Epithelial cell of esophagus (primary cell): ENCODE data around the gene MACROD2.

Experiments
- DNase-seq: peaks from one replicate; pipeline ENCODE4 v3.0.0; 2010; ENCODE audit warnings: low read depth
- H3K4me3 ChIP-seq: 2 replicates; pipeline ENCODE4 v1.5.1; 2011; ENCODE audit warnings: mild to moderate bottlenecking, low read length, control low read depth
- TF ChIP-seq, protein P1 (sequence below): IDR thresholded peaks from 2 replicates; pipeline ENCODE4 v1.5.1; 2011; ENCODE audit warnings: low read depth, mild to moderate bottlenecking, low read length, control low read depth, inconsistent platforms; ENCODE audit not compliant: insufficient read depth; ENCODE audit errors: missing control alignments

Gene MACROD2

DNA sequence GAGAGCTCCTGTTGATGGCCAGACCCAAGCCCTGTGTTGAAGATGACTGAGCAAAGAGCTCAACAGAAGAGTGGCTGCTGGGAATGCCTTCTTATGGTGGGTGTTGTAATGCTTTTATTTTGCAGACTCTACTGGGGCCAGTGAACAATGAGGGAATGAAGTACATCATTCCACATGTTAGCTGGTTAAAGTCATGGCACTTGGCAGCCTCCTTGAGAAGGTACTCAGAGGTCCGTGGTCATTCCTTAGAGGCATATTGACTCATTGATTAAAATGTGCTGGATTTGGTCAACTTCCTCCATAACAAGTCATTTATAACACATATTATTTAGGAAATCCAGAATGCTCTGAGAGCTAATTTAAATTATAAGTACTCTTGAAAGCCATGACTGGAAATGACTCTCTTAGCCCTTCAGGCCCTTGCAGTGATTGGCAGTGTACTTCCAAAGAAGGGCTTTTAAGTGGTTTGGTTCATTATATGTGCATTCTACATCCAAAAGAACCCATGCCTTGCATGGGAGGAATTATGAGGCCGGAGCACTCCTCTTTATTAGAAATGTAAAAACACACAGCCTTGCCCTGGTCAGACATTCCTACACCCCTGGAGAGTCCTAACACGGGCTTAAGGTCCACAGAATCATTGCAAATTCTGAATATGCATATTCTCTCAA lies 1601.0 kb downstream of the MACROD2 start:
- DNase-seq = no peak
- no peak overlapping the region for H3K4me3 ChIP-seq
- TF ChIP-seq, protein P1, sequence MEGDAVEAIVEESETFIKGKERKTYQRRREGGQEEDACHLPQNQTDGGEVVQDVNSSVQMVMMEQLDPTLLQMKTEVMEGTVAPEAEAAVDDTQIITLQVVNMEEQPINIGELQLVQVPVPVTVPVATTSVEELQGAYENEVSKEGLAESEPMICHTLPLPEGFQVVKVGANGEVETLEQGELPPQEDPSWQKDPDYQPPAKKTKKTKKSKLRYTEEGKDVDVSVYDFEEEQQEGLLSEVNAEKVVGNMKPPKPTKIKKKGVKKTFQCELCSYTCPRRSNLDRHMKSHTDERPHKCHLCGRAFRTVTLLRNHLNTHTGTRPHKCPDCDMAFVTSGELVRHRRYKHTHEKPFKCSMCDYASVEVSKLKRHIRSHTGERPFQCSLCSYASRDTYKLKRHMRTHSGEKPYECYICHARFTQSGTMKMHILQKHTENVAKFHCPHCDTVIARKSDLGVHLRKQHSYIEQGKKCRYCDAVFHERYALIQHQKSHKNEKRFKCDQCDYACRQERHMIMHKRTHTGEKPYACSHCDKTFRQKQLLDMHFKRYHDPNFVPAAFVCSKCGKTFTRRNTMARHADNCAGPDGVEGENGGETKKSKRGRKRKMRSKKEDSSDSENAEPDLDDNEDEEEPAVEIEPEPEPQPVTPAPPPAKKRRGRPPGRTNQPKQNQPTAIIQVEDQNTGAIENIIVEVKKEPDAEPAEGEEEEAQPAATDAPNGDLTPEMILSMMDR = no peak

DNA sequence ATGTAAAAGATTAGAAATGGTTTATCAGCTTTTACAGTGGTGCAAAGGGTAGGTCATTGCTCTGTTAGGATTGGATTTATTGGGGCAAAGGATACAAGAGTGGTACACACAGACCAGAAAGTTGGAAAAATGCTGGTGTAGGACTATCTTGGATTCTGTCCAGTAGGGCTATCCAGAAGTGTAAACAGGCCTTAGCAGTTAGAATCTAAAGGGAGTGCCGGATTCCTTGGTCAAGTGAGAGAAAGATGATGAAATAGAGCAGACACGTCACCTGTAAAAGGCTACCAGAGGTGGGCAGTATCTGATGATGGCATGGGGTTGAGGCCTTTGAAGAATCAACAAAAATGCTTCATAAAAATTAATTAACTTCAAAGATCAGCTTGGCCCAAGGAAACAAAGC lies 1602.0 kb downstream of the MACROD2 start:
- no peak for DNase-seq
- TF ChIP-seq, protein P1 = no peak
- H3K4me3 ChIP-seq = no peak overlapping the region

DNA sequence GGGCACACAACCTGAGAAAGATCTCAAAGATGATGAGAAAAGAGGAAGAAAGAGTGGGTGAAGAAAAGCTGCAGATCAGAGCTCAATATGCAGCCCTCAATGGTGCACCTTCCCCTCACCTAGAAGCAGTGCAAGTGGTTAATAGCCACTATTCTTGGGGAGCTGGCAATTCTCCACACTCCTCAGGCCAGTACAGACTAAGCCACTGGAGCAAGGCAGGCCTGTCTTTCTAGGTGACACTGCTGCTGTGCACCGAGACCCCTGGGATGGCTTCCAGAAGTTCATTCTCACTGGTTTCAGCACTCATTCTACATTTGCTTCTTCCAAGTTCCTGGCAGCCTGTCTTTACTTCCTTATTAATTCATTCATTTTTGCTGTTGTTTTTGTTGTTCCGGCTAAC lies 1604.6 kb downstream of the MACROD2 start:
- TF ChIP-seq, protein P1 = no peak
- DNase-seq = no peak
- no peak overlapping the region for H3K4me3 ChIP-seq

DNA sequence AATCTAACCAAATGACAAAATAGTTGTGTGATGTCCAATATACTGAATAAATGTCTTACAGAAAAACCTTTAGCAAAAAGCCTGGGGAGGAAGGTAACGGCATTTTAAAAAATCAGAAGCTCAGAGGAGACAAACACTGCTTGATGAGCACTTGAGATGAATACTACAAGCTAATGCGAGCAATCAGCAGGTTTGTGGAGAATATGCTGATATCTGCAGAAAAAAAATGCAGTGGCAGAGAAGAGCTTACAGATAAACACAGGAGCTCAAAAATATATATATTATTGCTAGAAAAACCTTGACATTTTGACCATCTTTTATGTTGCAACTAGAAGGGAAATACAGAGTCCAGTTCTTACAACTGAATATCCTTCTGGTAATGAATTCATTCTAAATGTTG lies 1605.2 kb downstream of the MACROD2 start:
- no peak for DNase-seq
- H3K4me3 ChIP-seq = no peak overlapping the region
- TF ChIP-seq, protein P1 = no peak

DNA sequence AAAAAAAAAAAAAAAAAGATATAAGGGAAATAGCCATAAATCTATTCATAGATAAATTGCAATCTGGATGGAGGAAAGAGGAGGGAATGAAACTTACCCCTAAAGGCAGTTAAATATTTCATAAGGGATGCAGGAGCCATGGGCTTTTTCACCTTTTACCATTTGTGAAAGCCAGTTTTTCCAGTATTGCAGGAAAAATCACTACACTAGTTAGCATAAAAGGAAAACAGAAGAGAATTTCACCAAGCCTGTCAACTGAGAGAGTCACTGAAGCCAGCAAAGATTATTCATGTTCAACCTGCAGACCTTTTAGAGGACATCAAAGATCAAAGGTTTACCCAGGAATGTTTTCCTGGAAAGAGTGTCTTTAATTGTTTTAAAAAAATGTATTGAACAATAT lies 1608.2 kb downstream of the MACROD2 start:
- H3K4me3 ChIP-seq = no peak overlapping the region
- DNase-seq = no peak
- TF ChIP-seq, protein P1 = no peak

DNA sequence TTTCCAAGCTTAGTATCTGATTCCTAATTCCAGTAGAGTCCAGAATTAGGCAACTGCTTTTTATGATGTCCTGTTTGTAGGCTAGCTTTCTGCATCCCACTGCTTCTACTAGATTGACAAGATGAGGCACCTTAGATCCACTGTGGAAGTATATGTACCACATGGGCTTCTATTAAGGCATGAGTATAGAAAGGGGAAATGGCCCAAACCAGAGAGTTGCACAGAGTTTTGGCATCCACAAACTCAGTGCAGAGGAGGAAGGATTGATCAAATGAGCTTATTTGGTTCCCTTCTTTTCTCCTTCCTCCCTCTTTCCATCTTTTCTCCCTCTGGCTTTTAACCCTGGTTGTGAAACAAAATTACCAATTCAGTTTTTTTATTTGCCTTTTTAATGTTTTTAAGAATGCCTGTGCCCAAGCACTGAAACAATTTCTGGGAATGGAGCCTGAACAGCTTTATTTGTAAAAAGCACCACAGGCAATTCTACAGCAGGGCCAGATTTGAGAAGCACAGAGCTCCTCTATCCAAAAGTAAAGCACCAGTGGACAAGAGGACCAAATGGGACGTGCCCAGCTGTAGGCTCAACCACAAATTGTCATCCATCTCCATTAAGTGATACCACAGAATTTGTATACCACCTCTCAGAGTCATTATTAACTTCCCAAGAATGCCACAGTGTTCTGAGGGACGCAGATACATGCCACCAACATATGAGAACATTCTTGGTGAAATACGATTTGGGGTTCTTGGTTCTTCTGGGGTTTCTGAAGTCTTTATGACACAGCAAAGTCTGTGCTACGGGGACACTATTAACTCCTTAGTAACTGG lies 1608.9 kb downstream of the MACROD2 start:
- no peak for DNase-seq
- TF ChIP-seq, protein P1 = no peak
- no peak overlapping the region for H3K4me3 ChIP-seq

DNA sequence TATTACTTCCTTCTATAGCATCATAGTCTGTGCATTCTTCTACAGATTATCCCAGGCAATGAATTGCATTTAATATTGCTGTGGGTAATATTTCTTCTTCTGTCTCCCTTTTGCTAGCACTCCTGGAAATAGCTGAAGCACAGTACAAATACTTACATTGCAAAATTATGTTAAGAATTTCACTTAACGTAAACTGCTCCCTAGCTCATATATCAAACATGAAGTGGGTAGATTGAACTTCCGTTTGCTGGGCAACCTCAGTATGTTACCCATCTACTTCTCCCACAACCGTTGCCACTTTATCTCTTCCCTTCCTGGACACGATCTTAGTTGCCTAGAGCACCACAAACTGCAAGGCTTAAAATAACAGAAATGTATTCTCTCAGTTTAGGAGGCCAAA lies 1614.6 kb downstream of the MACROD2 start:
- no peak for DNase-seq
- TF ChIP-seq, protein P1 = no peak
- H3K4me3 ChIP-seq = no peak overlapping the region
